Neural progenitor cell (in vitro differentiated cells): ENCODE measurements around the gene SLC45A1. TPM values are rescaled to one million over a fixed set of nuclear protein-coding genes. Genes with fewer than 3 reads are reported as not detected.

ENCODE experiments used
- DNase-seq: peaks from one replicate; pipeline ENCODE4 v3.0.0-alpha.2; 2016; ENCODE audit warnings: low spot score
- H2AFZ ChIP-seq: fragments of 200-600 bp; sonication (generic); replicated peaks from 2 replicates; pipeline ENCODE4 v1.6.1; 2016; ENCODE audit warnings: antibody characterized with exemption
- H3F3A ChIP-seq: fragments of 200-600 bp; sonication (generic); 2 replicates; pipeline ENCODE4 v1.6.1; 2016; ENCODE audit warnings: antibody characterized with exemption, low read depth
- H3K27ac ChIP-seq: fragments of 200-600 bp; sonication (generic); 2 replicates; pipeline ENCODE4 v1.5.1; 2016; ENCODE audit warnings: mild to moderate bottlenecking
- H3K27me3 ChIP-seq: fragments of 200-600 bp; sonication (generic); 2 replicates; pipeline ENCODE4 v1.6.1; 2016; ENCODE audit warnings: mild to moderate bottlenecking, moderate library complexity
- H3K36me3 ChIP-seq: fragments of 200-600 bp; sonication (generic); 2 replicates; pipeline ENCODE4 v1.5.1; 2016
- H3K4me1 ChIP-seq: fragments of 200-600 bp; sonication (generic); 2 replicates; pipeline ENCODE4 v1.6.1; 2016; ENCODE audit warnings: mixed run types
- H3K4me2 ChIP-seq: fragments of 200-600 bp; sonication (generic); 2 replicates; pipeline ENCODE4 v1.6.1; 2016
- H3K4me3 ChIP-seq: fragments of 200-600 bp; sonication (generic); 2 replicates; pipeline ENCODE4 v1.5.1; 2016
- H3K79me2 ChIP-seq: fragments of 200-600 bp; sonication (generic); 2 replicates; pipeline ENCODE4 v1.6.1; 2016; ENCODE audit warnings: low read depth
- H3K9ac ChIP-seq: fragments of 200-600 bp; sonication (generic); 2 replicates; pipeline ENCODE4 v1.6.1; 2016
- H3K9me3 ChIP-seq: fragments of 200-600 bp; sonication (generic); 2 replicates; pipeline ENCODE4 v1.5.1; 2016; ENCODE audit warnings: low read depth
- H4K20me1 ChIP-seq: fragments of 200-600 bp; sonication (generic); 2 replicates; pipeline ENCODE4 v1.6.1; 2016; ENCODE audit warnings: low read depth
- H3K27ac Mint-ChIP-seq: 3 replicates; pipeline ENCODE4 v1.8.0; 2021; ENCODE audit warnings: mixed read lengths
- H3K27me3 Mint-ChIP-seq: 2 replicates; pipeline ENCODE4 v1.8.0; 2022; ENCODE audit warnings: low read depth, mild to moderate bottlenecking, inconsistent platforms, moderate library complexity, mixed read lengths; ENCODE audit not compliant: insufficient read depth
- H3K36me3 Mint-ChIP-seq: 3 replicates; pipeline ENCODE4 v1.8.0; 2021; ENCODE audit warnings: mixed read lengths
- H3K4me1 Mint-ChIP-seq: 3 replicates; pipeline ENCODE4 v1.8.0; 2021; ENCODE audit warnings: mixed read lengths
- H3K4me3 Mint-ChIP-seq: 3 replicates; pipeline ENCODE4 v1.8.0; 2021; ENCODE audit warnings: mild to moderate bottlenecking, moderate library complexity, mixed read lengths
- H3K9me3 Mint-ChIP-seq: 3 replicates; pipeline ENCODE4 v1.8.0; 2020; ENCODE audit warnings: mixed read lengths
- CTCF ChIP-seq: fragments of 200-600 bp; sonication (generic); IDR thresholded peaks from 2 replicates; pipeline ENCODE4 v1.5.1; 2017; ENCODE audit warnings: antibody characterized with exemption, mild to moderate bottlenecking
- EZH2 ChIP-seq: fragments of 200-600 bp; sonication (generic); IDR thresholded peaks from 2 replicates; pipeline ENCODE4 v1.6.1; 2017; ENCODE audit warnings: antibody characterized with exemption, mild to moderate bottlenecking, moderate library complexity
- EZH2phosphoT487 ChIP-seq: fragments of 200-600 bp; sonication (generic); IDR thresholded peaks from 2 replicates; pipeline ENCODE4 v1.6.1; 2017; ENCODE audit warnings: antibody characterized with exemption
- total RNA-seq: library from RNA; depleted of rRNA; stranded (reverse); fragments of >200 nt; gene quantifications from 2 replicates; pipeline ENCODE4 v1.2.3, GENCODE V29; 2015; ENCODE audit warnings: low replicate concordance

The SLC45A1 gene
- total RNA-seq, 1 donor from 2014 or later, result 1.1 TPM

DNA sequence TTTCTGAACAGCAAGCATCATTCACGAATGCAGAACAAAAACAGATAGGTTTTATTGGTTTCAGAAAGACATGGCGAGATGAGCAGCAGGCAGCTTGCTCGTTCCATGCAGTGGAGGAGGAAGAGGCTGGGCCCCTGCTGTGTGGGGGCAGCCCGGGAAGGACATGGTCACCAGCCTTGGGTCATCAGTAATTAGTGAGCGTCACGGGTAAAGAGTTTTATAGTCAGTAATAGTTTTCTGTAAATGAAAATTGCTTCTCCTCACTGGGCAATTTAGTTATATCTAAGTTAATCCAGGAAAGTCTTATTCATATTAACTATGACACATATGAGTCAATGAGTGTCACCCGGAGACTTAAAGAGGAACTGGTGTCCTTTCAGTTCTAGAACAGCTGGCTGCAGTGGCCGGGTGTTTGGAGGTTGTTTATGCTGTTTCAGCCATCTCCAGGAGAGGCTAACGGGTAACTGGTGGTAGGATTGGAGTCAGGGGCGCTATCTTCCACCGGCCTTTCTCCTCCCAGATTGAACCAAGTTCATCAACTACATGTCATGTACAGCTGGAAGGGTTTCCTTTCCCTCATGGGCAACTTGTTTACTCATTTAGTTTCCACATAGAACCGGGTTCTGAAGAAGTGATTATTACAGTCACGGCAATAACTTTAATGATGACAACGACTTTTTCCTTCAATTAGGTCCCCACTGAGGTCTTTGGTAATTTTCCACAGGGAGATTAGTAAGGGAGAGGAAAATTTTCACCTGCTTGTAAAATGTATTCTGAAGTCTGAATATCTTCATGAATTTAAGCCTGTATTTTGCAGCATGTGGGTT lies 34.6 kb upstream of the SLC45A1 start:
- Histone ChIP-seq H3K4me3 (no peak overlapping the region), H3K27me3 (no peaks in the 10 kb centered on the region), H3K4me1 (peaks cover 10% of the 10 kb centered on the region), H3K9me3 (no peaks in the 10 kb centered on the region), H3F3A (no peaks in the 10 kb centered on the region), H3K27ac (no peak overlapping the region), H3K9ac (no peak overlapping the region), H3K4me2 (no peak overlapping the region), H3K36me3 (no peaks in the 10 kb centered on the region), H4K20me1 (no peaks in the 10 kb centered on the region), H3K79me2 (no peaks in the 10 kb centered on the region), H2AFZ (no peak overlapping the region)
- DNase-seq, result no peak
- TF ChIP-seq CTCF (no peak), EZH2phosphoT487 (no peak), EZH2 (no peak)
- H3K9me3 Mint-ChIP-seq, result peaks cover 3% of the 10 kb centered on the region
- H3K27ac Mint-ChIP-seq, result peak overlapping the region; percentile 81
- H3K4me1 Mint-ChIP-seq, result peaks cover 27% of the 10 kb centered on the region
- H3K4me3 Mint-ChIP-seq, result no peak overlapping the region
- H3K36me3 Mint-ChIP-seq, result no peaks in the 10 kb centered on the region
- H3K27me3 Mint-ChIP-seq, result peaks cover 16% of the 10 kb centered on the region

DNA sequence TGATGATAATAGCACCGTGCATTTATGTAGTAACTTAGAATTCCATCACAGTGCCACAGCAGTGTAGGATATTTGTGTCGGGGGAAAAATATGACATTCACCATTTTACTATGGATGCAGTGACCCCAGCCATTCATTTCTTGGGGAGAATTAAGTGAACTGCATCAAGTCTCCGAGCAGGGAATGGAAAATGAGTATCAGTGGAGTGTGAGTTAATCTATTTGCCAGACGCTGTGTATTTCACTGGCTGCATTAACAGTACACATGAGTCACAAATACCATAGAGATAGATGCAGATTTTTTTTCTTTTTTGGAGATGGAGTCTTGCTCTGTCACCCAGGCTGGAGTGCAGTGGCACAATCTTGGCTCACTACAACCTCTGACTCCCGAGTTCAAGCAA lies 33.8 kb upstream of the SLC45A1 start:
- H3K9me3 ChIP-seq, result no peaks in the 10 kb centered on the region
- no peak for DNase-seq
- H3K4me1 Mint-ChIP-seq, result peaks cover 25% of the 10 kb centered on the region
- H3K27ac Mint-ChIP-seq, result no peak overlapping the region
- H3K4me3 Mint-ChIP-seq, result no peak overlapping the region
- H3K4me3 ChIP-seq, result no peak overlapping the region
- H3K27me3 Mint-ChIP-seq, result peaks cover 13% of the 10 kb centered on the region
- H3K36me3 Mint-ChIP-seq, result no peaks in the 10 kb centered on the region
- H3K27me3 ChIP-seq, result no peaks in the 10 kb centered on the region
- no peak overlapping the region for H3K27ac ChIP-seq
- H2AFZ ChIP-seq, result no peak overlapping the region
- no peaks in the 10 kb centered on the region for H3K79me2 ChIP-seq
- H3K4me1 ChIP-seq, result peaks cover 10% of the 10 kb centered on the region
- TF ChIP-seq CTCF, result no peak
- TF ChIP-seq EZH2, result no peak
- TF ChIP-seq EZH2phosphoT487, result no peak
- H4K20me1 ChIP-seq, result no peaks in the 10 kb centered on the region
- peaks cover 3% of the 10 kb centered on the region for H3K9me3 Mint-ChIP-seq
- no peak overlapping the region for H3K4me2 ChIP-seq
- H3F3A ChIP-seq, result no peaks in the 10 kb centered on the region
- no peaks in the 10 kb centered on the region for H3K36me3 ChIP-seq
- no peak overlapping the region for H3K9ac ChIP-seq

- Mint-ChIP-seq H3K27ac (no peak overlapping the region), H3K27me3 (peaks cover 13% of the 10 kb centered on the region), H3K36me3 (no peaks in the 10 kb centered on the region), H3K4me3 (no peak overlapping the region), H3K9me3 (peaks cover 3% of the 10 kb centered on the region), H3K4me1 (peaks cover 25% of the 10 kb centered on the region)
- Histone ChIP-seq H2AFZ (no peak overlapping the region), H3K27me3 (no peaks in the 10 kb centered on the region), H3K9me3 (no peaks in the 10 kb centered on the region), H3K36me3 (no peaks in the 10 kb centered on the region), H3F3A (no peaks in the 10 kb centered on the region), H3K79me2 (no peaks in the 10 kb centered on the region), H3K27ac (no peak overlapping the region), H3K4me1 (peaks cover 10% of the 10 kb centered on the region), H3K4me2 (no peak overlapping the region), H4K20me1 (no peaks in the 10 kb centered on the region), H3K9ac (no peak overlapping the region), H3K4me3 (no peak overlapping the region)
- TF ChIP-seq CTCF, result no peak
- TF ChIP-seq EZH2phosphoT487, result no peak
- TF ChIP-seq EZH2, result no peak
- no peak for DNase-seq
Observed at GRCh38 chr1:8285103-8285502, 32.8 kb upstream of the SLC45A1 start.
